Mesendoderm (in vitro differentiated cells): ENCODE measurements around the gene KCNQ5.

Experiments
- DNase-seq: peaks from one replicate; pipeline ENCODE4 v3.0.0; 2013
- H2AK5ac ChIP-seq: 2 replicates; pipeline ENCODE4 v1.6.1; 2013; ENCODE audit warnings: low read length, inconsistent platforms
- H2BK120ac ChIP-seq: 2 replicates; pipeline ENCODE4 v1.6.1; 2013; ENCODE audit warnings: low read depth, mild to moderate bottlenecking, low read length, moderate library complexity, mixed read lengths
- H2BK15ac ChIP-seq: replicated peaks from 2 replicates; pipeline ENCODE4 v1.6.1; 2013; ENCODE audit warnings: low read depth, mild to moderate bottlenecking, moderate library complexity
- H2BK5ac ChIP-seq: 2 replicates; pipeline ENCODE4 v1.6.1; 2013; ENCODE audit warnings: low read length, inconsistent platforms
- H3K18ac ChIP-seq: 2 replicates; pipeline ENCODE4 v1.6.1; 2013; ENCODE audit warnings: mild to moderate bottlenecking, low read length, mixed read lengths
- H3K23ac ChIP-seq: one replicate; pipeline ENCODE4 v1.6.1; 2013; ENCODE audit warnings: low read length
- H3K27ac ChIP-seq: 2 replicates; pipeline ENCODE4 v1.5.1; 2013; ENCODE audit warnings: low read depth, mild to moderate bottlenecking, inconsistent platforms, low read length, moderate library complexity
- H3K27me3 ChIP-seq: 2 replicates; pipeline ENCODE4 v1.6.1; 2013; ENCODE audit warnings: low read length, control low read depth, mild to moderate bottlenecking, inconsistent platforms; ENCODE audit not compliant: insufficient read depth, poor library complexity
- H3K36me3 ChIP-seq: 2 replicates; pipeline ENCODE4 v1.6.1; 2013; ENCODE audit warnings: low read length, inconsistent platforms; ENCODE audit not compliant: control insufficient read depth, insufficient read depth
- H3K4ac ChIP-seq: one replicate; pipeline ENCODE4 v1.6.1; 2013; ENCODE audit warnings: low read depth, mild to moderate bottlenecking, low read length, moderate library complexity
- H3K4me1 ChIP-seq: 2 replicates; pipeline ENCODE4 v1.6.1; 2013; ENCODE audit warnings: low read depth, low read length, inconsistent platforms; ENCODE audit not compliant: control insufficient read depth
- H3K4me2 ChIP-seq: 2 replicates; pipeline ENCODE4 v1.6.1; 2013; ENCODE audit warnings: low read length
- H3K4me3 ChIP-seq: 2 replicates; pipeline ENCODE4 v1.5.1; 2013; ENCODE audit warnings: mild to moderate bottlenecking, low read length
- H3K56ac ChIP-seq: one replicate; pipeline ENCODE4 v1.6.1; 2013; ENCODE audit warnings: low read length
- H3K79me1 ChIP-seq: 2 replicates; pipeline ENCODE4 v1.6.1; 2013; ENCODE audit warnings: low read length, inconsistent platforms
- H3K79me2 ChIP-seq: 2 replicates; pipeline ENCODE4 v1.6.1; 2013; ENCODE audit warnings: mild to moderate bottlenecking, low read length; ENCODE audit not compliant: control insufficient read depth, insufficient read depth
- H3K9ac ChIP-seq: 2 replicates; pipeline ENCODE4 v1.6.1; 2013; ENCODE audit warnings: low read length, inconsistent platforms
- H4K5ac ChIP-seq: one replicate; pipeline ENCODE4 v1.6.1; 2013; ENCODE audit warnings: low read length
- H4K8ac ChIP-seq: one replicate; pipeline ENCODE4 v1.6.1; 2013; ENCODE audit warnings: low read depth, mild to moderate bottlenecking, control low read depth, low read length, moderate library complexity
- WGBS: extraction: QIAGEN DNeasy Blood & Tissue Kit; methylation state at CpG from one replicate; pipeline ENCODE4 v1.1.7; 2013; ENCODE audit warnings: low lambda C conversion rate, missing lambda C conversion rate; ENCODE audit not compliant: insufficient coverage; ENCODE audit errors: extremely low coverage; 5-methylcytosine and 5-hydroxymethylcytosine counted together

The KCNQ5 gene

GRCh38 chr6:73152556-73152955 lies 530.7 kb downstream of the KCNQ5 start:
- Histone ChIP-seq H2AK5ac (no peak overlapping the region), H3K4ac (no peak overlapping the region), H3K36me3 (no peaks in the 10 kb centered on the region), H3K4me1 (no peaks in the 10 kb centered on the region), H4K8ac (no peak overlapping the region), H3K23ac (no peak overlapping the region), H2BK15ac (no peak overlapping the region), H3K56ac (no peak overlapping the region), H2BK120ac (no peak overlapping the region), H3K18ac (no peak overlapping the region), H2BK5ac (no peak overlapping the region), H3K79me2 (no peaks in the 10 kb centered on the region), H3K27ac (no peak overlapping the region), H3K4me3 (no peak overlapping the region), H3K79me1 (no peaks in the 10 kb centered on the region), H3K9ac (no peak overlapping the region), H3K4me2 (no peak overlapping the region), H3K27me3 (no peaks in the 10 kb centered on the region), H4K5ac (no peak overlapping the region)
- DNase-seq: no peak
- no CpG with 5 or more reads among the region's 2 CpGs for WGBS

GRCh38 chr6:73152966-73153757 lies 531.3 kb downstream of the KCNQ5 start:
- H3K4me3 ChIP-seq: no peak overlapping the region
- no peak overlapping the region for H3K4ac ChIP-seq
- no peak overlapping the region for H2BK15ac ChIP-seq
- no peak overlapping the region for H4K5ac ChIP-seq
- H3K27me3 ChIP-seq: no peaks in the 10 kb centered on the region
- H2AK5ac ChIP-seq: no peak overlapping the region
- H3K36me3 ChIP-seq: no peaks in the 10 kb centered on the region
- no peak overlapping the region for H4K8ac ChIP-seq
- no peaks in the 10 kb centered on the region for H3K4me1 ChIP-seq
- no peak overlapping the region for H2BK5ac ChIP-seq
- no peak overlapping the region for H3K9ac ChIP-seq
- no peaks in the 10 kb centered on the region for H3K79me1 ChIP-seq
- H3K56ac ChIP-seq: no peak overlapping the region
- no peak overlapping the region for H3K4me2 ChIP-seq
- no peak overlapping the region for H3K18ac ChIP-seq
- no peak for DNase-seq
- no CpG with 5 or more reads among the region's 2 CpGs for WGBS
- H3K23ac ChIP-seq: no peak overlapping the region
- no peak overlapping the region for H2BK120ac ChIP-seq
- no peaks in the 10 kb centered on the region for H3K79me2 ChIP-seq
- H3K27ac ChIP-seq: no peak overlapping the region

GRCh38 chr6:73156793-73157767 lies 535.2 kb downstream of the KCNQ5 start:
- no CpG with 5 or more reads among the region's 41 CpGs for WGBS
- Histone ChIP-seq H3K36me3 (no peaks in the 10 kb centered on the region), H4K5ac (no peak overlapping the region), H3K23ac (no peak overlapping the region), H3K4me3 (no peak overlapping the region), H3K18ac (no peak overlapping the region), H3K4me1 (no peaks in the 10 kb centered on the region), H3K4me2 (no peak overlapping the region), H2BK120ac (no peak overlapping the region), H2BK15ac (no peak overlapping the region), H3K79me1 (no peaks in the 10 kb centered on the region), H3K27me3 (no peaks in the 10 kb centered on the region), H2AK5ac (no peak overlapping the region), H3K4ac (no peak overlapping the region), H3K27ac (no peak overlapping the region), H3K9ac (no peak overlapping the region), H3K56ac (no peak overlapping the region), H2BK5ac (no peak overlapping the region), H4K8ac (no peak overlapping the region), H3K79me2 (no peaks in the 10 kb centered on the region)
- peak; percentile 7 for DNase-seq

DNA sequence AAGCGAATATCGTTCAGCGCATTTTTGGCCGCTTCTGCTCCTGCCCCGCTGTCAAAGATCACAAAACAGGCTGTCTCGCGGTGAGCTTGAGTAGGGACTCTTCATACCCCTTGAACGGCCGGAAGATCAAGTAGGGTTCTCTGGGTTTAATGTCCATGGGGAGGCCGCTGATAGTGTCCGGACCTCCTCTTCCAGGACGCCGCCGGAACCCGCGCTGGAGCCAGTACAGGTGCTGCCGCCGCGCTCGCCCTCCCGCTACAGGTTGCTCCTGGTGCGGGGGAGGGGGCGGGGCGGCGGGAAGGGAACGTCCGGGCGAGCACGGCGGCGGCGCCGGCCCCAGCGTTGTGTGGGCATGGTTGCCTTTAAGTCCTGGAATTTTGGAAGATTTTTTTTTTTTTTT lies 536.0 kb downstream of the KCNQ5 start:
- no peaks in the 10 kb centered on the region for H3K36me3 ChIP-seq
- H3K4me1 ChIP-seq: no peaks in the 10 kb centered on the region
- H2BK120ac ChIP-seq: no peak overlapping the region
- H4K5ac ChIP-seq: no peak overlapping the region
- no peaks in the 10 kb centered on the region for H3K27me3 ChIP-seq
- no peak overlapping the region for H3K4me2 ChIP-seq
- WGBS: no CpG with 5 or more reads among the region's 34 CpGs
- H3K56ac ChIP-seq: no peak overlapping the region
- no peak for DNase-seq
- H3K23ac ChIP-seq: no peak overlapping the region
- no peak overlapping the region for H3K27ac ChIP-seq
- no peak overlapping the region for H3K18ac ChIP-seq
- no peak overlapping the region for H4K8ac ChIP-seq
- no peak overlapping the region for H3K4me3 ChIP-seq
- no peak overlapping the region for H2BK15ac ChIP-seq
- no peak overlapping the region for H2AK5ac ChIP-seq
- H3K79me1 ChIP-seq: no peaks in the 10 kb centered on the region
- H3K79me2 ChIP-seq: no peaks in the 10 kb centered on the region
- H3K9ac ChIP-seq: no peak overlapping the region
- no peak overlapping the region for H3K4ac ChIP-seq
- no peak overlapping the region for H2BK5ac ChIP-seq

DNA sequence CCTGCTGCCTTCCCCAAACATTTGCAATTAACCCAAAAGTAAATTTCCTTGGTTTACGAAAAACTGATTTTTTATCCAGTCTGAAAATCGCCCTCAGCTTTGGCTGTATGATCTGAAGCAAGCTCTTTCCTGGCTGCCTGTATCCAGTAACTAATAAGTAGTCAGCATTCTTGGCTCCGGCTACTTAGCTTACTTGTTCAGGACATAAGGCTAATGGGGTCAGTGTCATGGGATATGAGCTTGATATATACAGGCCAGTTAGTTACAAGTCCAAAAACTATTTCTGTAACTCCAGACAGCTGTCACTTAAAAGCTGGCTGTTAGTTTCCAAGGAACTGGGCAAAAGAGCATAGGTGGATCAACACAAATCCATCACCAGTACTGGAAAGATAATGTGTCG lies 547.2 kb downstream of the KCNQ5 start:
- no peak overlapping the region for H4K8ac ChIP-seq
- no peak for DNase-seq
- H3K27ac ChIP-seq: no peak overlapping the region
- H3K4me2 ChIP-seq: no peak overlapping the region
- no peak overlapping the region for H3K56ac ChIP-seq
- H2BK5ac ChIP-seq: no peak overlapping the region
- no peaks in the 10 kb centered on the region for H3K79me2 ChIP-seq
- H4K5ac ChIP-seq: no peak overlapping the region
- H3K4me1 ChIP-seq: no peaks in the 10 kb centered on the region
- H3K79me1 ChIP-seq: no peaks in the 10 kb centered on the region
- no peak overlapping the region for H3K18ac ChIP-seq
- WGBS: no CpG with 5 or more reads among the region's 4 CpGs
- H2BK120ac ChIP-seq: no peak overlapping the region
- no peak overlapping the region for H2AK5ac ChIP-seq
- H3K4ac ChIP-seq: no peak overlapping the region
- no peak overlapping the region for H2BK15ac ChIP-seq
- no peak overlapping the region for H3K4me3 ChIP-seq
- H3K27me3 ChIP-seq: no peaks in the 10 kb centered on the region
- no peaks in the 10 kb centered on the region for H3K36me3 ChIP-seq
- no peak overlapping the region for H3K9ac ChIP-seq
- no peak overlapping the region for H3K23ac ChIP-seq
